ENCODE data around the gene ASB2.

ASB2 gene

DNA sequence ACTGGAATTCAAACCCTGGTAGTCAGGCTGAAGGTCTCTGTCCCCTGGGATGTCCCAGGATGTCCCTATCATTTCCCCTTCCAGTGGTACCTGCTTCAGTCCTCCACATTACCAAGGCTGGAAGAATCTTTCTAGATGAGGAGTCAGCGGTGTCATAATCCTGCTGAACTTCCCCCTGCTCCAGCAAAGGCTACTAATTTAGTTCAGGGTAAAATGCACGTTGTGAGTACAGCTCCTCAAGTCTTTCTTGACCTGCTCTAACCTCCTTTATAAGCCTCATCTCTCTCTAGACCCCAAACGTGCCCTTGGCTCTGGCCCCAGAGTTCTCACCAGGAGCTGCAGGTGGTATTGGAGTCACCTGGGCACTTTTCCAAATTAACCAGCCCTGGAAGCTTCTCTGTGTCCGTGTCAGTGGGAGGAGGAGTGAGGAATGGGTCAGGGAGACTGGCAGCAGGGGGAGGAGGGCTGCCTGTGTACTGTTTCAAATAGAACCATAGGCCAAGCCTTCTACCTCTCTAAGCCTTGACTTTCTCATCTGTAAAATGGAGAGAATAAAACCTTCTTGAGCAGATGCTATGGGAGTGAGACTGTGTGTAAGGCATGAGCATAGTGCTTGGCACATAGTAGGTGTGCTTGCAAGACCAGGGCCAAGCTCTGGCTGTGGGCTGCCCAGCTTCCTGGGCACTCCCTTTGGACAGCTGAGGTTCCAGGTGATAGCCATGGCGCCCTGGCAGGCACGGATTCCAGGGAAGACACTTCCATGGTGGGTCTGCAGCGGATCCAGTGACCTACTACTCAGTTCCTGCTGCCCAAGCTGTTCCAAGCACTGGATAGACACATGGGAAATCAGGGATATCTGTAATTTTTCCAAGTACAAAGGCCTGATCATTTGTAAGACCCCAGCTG is 24.5 kb downstream of the ASB2 start:
- in situ Hi-C loops (cut with MboI; ENCODE audit: low sequenced_read_pairs): no loop called here

DNA sequence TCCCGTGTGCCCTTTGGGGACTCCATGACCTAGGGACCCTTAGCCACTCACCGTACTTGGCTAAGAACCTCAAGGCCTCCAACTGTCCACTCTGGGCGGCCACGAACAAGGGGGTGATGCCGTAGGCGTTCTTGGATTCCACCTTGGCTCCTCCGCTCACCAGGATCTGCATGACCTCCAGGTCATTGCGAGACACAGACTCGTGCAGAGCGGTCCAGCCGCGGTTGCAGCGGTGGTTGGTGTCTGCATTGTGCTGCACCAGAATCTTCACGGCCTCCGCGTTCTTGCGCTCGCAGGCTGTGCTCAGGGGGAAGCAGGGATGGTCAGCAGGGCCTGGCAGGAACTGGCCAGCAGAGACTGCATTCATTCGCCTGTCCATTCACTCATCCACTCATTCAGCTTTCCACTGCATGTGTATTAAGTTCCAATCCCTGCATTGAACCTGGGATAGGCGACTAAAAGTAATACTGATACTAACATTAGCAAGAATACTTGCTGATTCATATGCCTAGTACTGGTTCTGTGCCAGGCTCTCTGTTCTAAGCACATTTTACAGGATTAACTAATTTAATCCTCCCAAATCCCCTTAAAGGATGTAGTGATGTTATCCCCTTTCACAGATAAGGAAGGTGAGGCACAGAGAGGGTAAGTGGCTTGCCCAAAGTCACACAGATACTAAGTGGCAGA is 25.3 kb downstream of the ASB2 start:
- in situ Hi-C loops (cut with MboI; ENCODE audit: low sequenced_read_pairs): no loop called here

DNA sequence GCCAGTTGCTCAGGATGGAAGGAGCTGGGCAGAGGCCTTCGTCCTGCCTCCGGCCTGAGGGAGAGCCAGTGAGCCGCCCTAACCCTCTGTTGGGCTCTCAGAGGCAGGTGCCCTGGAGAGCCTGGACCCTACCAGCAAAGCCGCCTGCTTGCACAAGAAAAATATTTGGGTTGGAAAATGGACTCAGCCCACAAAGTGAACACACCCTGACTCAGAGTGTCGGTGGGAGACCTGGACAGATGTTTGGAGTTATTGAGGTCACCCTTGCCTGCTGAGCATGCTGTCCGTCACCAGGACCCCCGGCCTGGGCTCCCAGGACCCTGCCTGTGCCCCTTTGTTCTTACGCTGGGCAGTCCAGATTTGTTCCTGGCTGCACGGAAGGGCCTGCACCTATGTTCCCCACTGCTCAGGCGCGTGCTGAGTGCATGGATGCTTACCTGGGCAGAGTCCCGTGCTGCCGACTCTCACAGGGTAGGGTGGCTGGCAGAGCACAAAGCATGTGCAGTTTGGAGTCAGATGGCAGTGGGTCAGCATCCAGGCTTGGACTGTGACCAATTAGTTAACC is 26.8 kb downstream of the ASB2 start:
- in situ Hi-C loops (cut with MboI; ENCODE audit: low sequenced_read_pairs): no loop called here

DNA sequence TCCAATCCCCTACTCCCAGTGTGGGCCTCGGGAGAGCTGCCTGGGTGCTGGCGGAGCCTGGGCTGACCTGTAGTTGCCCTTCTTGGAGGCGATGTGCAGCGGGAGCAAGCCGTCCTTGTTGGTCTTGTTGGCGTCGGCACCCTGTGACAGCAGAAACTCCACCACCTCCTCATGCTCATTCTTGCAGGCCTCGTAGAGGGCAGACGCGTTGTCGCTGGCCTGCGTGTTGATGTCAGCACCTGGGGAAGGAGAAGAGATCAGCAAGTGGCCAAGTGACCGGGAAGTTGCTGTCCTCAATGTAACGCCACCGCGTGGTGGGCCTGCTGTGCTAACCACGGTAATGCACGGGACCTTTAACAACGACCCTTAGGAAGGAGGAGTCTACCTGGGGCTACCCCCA is 29.1 kb downstream of the ASB2 start:
- in situ Hi-C loops (cut with MboI; ENCODE audit: low sequenced_read_pairs): no loop called here

- in situ Hi-C loops (cut with MboI; ENCODE audit: low sequenced_read_pairs): no loop called here
Measured at GRCh38 chr14:93946541-93947090, 29.8 kb downstream of the ASB2 start.

- in situ Hi-C loops (cut with MboI; ENCODE audit: low sequenced_read_pairs): no loop called here
Measured at GRCh38 chr14:93946104-93946503, 30.3 kb downstream of the ASB2 start.

DNA sequence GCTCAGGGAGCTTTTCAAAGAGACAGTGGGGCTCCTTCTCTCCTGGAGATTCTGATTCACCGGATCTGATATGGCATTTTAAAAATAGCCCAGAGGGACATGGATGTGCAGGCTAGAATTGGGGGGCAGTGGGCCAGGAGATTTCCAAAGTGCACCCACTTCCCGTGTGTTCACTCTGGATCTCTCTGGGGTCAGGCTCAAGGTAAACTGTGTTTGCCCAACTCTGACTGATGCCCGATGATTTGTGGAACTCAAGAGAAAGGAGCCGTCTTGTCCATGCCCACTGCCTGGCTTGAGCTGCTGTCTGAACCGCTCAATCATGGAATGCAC is 31.3 kb downstream of the ASB2 start:
- in situ Hi-C loops (cut with MboI; ENCODE audit: low sequenced_read_pairs): no loop called here

DNA sequence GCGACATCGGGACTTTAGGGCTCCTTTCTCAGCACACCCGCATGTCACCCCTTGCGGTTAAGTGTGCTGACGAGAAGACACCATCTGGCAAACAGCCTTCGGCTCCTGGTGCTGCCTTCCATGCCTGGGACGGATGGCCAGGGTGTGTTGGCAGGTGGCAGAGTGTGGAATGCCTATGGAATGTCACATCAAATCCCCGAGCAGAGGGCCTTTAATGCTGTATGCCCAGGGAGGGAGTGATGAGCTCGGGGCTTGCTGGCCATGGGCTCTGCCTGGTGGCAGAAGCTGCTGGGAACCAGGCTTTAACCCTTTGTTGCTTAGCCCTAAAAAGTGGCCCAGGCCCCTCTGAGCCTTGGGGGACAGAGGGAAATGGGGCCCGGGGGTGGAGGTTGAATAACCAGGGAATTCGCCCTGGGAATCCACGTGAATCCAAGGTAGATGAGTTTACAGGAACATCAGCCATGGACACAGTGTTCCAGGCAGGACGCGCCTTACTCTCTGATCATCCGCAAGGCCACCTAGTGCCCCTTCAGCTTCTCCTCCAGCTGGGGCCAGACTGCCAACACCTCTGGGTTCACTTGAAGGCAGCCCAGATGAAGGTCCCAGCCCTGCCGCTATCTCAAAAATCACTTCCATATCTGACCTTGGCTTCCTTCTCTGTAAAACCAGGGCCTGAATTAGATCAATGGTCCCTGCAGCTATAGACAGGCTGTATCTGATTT is 31.9 kb downstream of the ASB2 start:
- in situ Hi-C loops (cut with MboI; ENCODE audit: low sequenced_read_pairs): no loop called here

GRCh38 chr14:93943930-93944329 is 32.4 kb downstream of the ASB2 start:
- in situ Hi-C loops (cut with MboI; ENCODE audit: low sequenced_read_pairs): no loop called here

DNA sequence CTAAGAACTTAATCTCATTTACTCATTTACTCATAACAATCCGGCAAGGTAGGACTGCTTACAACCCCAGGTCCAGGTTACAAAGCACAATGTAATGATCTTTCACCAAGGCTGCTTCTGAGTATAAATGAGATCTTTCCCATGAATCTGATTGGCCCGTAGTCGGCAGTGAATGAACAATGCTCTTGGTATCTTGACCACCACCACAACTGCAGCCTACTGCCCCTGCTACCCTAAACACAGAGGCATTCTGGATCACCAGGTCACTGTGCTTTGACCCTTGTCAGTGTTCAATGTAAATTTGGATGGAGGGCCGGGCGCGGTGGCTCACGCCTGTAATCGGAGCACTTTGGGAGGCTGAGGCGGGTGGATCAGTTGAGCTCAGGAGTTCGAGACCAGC is 33.3 kb downstream of the ASB2 start:
- in situ Hi-C loops (cut with MboI; ENCODE audit: low sequenced_read_pairs): no loop called here

GRCh38 chr14:93941293-93941910 is 35.0 kb downstream of the ASB2 start:
- in situ Hi-C loops (cut with MboI; ENCODE audit: low sequenced_read_pairs): no loop called here

GRCh38 chr14:93940437-93940836 is 35.9 kb downstream of the ASB2 start:
- in situ Hi-C loops (cut with MboI; ENCODE audit: low sequenced_read_pairs): no loop called here

GRCh38 chr14:93939304-93940229 is 36.8 kb downstream of the ASB2 start:
- in situ Hi-C loops (cut with MboI; ENCODE audit: low sequenced_read_pairs): loop anchor here (10.0 kb wide), 1 partner anchor 65 kb away; no protein-coding TSS in a partner anchor

DNA sequence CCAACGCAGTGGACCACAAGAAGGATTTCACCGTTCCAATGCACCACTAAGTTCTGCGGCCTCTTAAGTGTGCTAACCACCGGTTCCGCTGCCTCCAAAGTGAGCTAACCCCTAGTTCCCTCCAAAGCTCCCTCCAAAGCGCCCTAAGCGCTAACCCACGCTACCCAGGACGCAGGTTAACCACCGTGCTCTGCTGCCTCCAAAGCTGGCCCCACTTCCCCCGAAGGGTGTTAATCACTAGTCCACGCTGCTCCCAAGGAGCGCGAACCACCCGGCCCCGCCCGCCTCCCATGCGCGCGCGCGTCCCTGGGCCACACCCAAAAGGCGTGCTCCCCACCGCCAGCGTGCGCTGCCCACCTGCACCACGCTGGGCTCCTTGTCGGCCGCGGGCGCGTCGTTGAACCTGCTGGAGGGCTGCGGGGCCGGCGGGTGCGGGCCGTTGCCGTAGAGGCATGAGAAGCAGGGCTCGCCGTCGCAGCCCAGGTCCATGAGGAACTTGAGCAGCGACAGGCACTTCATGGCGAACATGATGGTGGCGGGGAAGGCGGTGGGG is 37.5 kb downstream of the ASB2 start:
- in situ Hi-C loops (cut with MboI; ENCODE audit: low sequenced_read_pairs): loop anchor here (10.0 kb wide), 1 partner anchor 66 kb away; no protein-coding TSS in a partner anchor

- in situ Hi-C loops (cut with MboI; ENCODE audit: low sequenced_read_pairs): loop anchor here (10.0 kb wide), 1 partner anchor 67 kb away; no protein-coding TSS in a partner anchor
Measured at GRCh38 chr14:93937519-93937918, 38.9 kb downstream of the ASB2 start.

- in situ Hi-C loops (cut with MboI; ENCODE audit: low sequenced_read_pairs): loop anchor here (10.0 kb wide), 1 partner anchor 68 kb away; no protein-coding TSS in a partner anchor
Measured at GRCh38 chr14:93936926-93937325, 39.4 kb downstream of the ASB2 start.

- in situ Hi-C loops (cut with MboI; ENCODE audit: low sequenced_read_pairs): loop anchor here (10.0 kb wide), 1 partner anchor 69 kb away; no protein-coding TSS in a partner anchor
Measured at GRCh38 chr14:93936245-93936644, 40.1 kb downstream of the ASB2 start.

DNA sequence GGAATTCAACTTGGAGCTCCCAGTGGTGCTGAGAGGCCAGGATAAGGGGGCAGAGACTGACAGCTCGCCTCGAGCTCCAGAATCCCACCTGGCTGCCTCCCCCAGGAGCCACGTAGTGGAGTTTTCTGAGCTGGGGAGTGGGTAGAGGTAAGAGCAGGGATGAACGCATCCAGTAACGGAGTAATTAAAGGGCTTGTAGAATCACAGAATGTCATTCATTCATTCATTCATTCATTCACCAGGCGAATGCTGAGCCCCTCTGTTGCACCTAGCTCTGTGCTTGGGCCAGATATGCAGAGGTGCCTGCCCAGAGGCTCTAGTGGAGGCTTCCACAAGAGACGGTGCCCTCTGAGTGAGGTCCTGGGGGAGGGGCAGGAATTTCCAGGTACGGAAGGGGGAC is 41.2 kb downstream of the ASB2 start:
- in situ Hi-C loops (cut with MboI; ENCODE audit: low sequenced_read_pairs): loop anchor here (10.0 kb wide), 1 partner anchor 70 kb away; no protein-coding TSS in a partner anchor

DNA sequence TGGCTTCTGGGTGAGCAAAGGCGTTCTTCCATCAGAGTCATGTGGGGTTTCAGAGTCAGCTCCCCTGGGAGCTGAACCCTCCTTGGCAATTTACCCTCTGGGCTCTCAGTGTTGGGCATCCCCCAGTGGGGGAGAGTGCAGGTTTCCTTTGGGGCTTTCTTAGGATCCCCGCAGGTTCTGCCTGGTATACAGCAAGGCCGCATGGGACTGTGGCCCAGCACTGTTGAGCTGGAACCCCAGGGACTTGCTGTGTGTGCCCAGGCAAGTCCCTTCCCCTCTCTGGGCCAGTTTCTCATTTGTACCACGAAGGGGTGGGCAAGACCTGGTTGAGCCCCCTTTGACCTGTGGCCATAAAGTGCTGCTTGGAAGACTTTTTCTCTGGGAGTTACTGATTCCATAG is 43.7 kb downstream of the ASB2 start:
- in situ Hi-C loops (cut with MboI; ENCODE audit: low sequenced_read_pairs): loop anchor here (10.0 kb wide), 1 partner anchor 72 kb away; no protein-coding TSS in a partner anchor

All from HL-60/S4 treated with phorbol 12-myristate 13-acetate at 8.2 ng/mL for 4 days and 3 days (cell line).